Hematopoietic multipotent progenitor cell treated with erythropoietin and hydrocortisone succinate and interleukin-3 and kit ligand, for 6 days (in vitro differentiated cells): ENCODE data around the gene MANSC4.

Source experiments
- DNase-seq: peaks from one replicate; pipeline ENCODE4 v3.0.0-alpha.2; 2015

Gene MANSC4

DNA sequence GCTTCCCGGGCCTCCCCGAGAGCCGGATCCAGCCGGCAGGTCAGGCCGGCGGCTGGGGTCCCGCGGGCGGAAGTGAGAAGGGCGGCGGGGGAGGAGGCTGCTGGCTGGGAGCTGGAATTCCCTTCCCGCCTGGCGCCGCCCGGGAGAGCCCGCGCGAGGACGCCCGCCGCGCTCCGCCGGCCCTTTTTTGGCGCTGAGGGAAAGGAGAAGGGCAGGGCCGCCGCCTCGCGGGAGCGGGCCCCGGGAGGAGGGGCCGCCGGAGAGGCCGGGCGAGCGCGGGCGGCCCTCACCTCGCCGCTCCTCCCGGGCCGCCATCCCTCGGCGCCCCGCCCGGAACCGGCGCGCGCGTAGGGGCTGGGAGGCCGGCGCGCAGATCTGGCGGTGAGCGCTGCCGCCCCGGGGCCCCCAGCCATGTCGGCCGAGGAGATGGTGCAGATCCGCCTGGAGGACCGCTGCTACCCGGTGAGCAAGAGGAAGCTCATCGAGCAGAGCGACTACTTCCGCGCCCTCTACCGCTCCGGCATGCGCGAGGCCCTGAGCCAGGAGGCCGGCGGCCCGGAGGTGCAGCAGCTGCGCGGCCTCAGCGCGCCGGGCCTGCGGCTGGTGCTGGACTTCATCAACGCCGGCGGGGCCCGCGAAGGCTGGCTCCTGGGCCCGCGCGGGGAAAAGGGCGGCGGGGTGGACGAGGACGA lies at the start of gene MANSC4, which contains the start of gene KLHL42:
TSS of gene MANSC4 (minus strand) at position 317 of the 692 bp plus-strand sequence. CDS start 8,960 bp downstream, outside the sequence.
TSS of gene KLHL42 (plus strand) at position 314 of the 692 bp plus-strand sequence. CDS start at position 412, 98 bp downstream.
- peak; percentile 77 for DNase-seq

- DNase-seq, result no peak
These were observed 48.2 kb upstream of the MANSC4 start for GRCh38 chr12:27828196-27828595.

DNA sequence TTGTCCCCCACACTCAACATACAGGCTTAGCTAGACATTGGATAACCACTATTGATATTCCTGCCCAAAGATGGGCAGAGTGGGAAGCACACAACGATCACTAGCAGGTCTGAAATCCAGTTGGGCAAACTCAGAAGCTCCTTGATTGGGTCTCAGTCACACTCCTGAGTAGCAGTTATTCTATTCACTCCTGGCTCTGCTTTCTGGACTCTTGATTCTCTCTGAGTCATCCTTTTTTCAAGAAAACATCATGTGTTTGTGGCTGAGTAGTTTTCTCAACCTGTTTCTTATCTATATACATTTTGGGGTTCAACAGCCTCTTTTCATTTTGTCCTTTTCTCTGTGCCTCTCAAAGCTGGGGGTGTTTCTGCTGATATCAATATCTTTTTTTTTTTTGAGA lies 46.0 kb upstream of the MANSC4 start:
- no peak for DNase-seq

- no peak for DNase-seq
These were observed 44.2 kb upstream of the MANSC4 start for GRCh38 chr12:27824126-27824842.

DNA sequence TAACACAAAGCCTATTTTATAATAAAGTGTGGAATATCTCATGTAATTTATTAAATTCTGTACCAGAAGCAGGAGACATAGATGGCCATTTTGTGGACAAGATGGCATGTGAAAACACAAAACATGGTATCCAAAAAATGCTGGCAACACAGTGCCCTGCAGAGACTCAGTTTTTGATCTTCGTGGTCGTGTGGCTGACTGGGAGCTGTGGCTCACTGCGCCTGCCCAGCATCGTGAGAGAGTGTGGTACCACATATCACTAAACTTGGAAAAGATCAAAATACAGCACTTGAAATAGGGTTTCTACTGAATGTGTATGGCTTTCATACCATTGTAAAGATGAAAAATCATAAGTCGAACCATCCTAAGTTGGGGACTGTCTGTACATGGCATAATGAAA lies 43.0 kb upstream of the MANSC4 start:
- no peak for DNase-seq

- DNase-seq, result peak; percentile 18
These were observed 42.2 kb upstream of the MANSC4 start for GRCh38 chr12:27822076-27822712.

- DNase-seq, result peak; percentile 89
These were observed 41.4 kb upstream of the MANSC4 start for GRCh38 chr12:27821259-27821973.

DNA sequence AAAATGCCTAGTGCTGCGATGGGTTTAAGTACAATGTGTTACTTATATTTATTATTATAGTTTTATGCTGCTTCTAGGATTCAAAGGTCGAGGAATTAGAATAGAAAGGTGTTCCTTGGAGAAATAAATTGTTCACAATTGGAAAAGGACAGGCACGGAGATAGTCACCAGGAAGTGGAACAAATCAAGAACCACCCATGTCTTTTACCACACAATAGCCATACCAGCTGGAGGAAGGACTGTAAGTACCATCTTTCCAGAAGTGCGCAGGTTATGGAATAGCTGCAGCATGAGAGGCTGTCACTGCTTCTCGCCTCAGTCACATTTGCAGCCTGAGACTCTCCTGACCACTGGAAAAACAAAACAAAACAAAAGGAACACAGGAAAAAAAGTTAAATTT lies 40.5 kb upstream of the MANSC4 start:
- no peak for DNase-seq

GRCh38 chr12:27818401-27818918 lies 38.4 kb upstream of the MANSC4 start:
- DNase-seq, result peak; percentile 12

GRCh38 chr12:27817766-27818165 lies 37.7 kb upstream of the MANSC4 start:
- DNase-seq, result no peak

DNA sequence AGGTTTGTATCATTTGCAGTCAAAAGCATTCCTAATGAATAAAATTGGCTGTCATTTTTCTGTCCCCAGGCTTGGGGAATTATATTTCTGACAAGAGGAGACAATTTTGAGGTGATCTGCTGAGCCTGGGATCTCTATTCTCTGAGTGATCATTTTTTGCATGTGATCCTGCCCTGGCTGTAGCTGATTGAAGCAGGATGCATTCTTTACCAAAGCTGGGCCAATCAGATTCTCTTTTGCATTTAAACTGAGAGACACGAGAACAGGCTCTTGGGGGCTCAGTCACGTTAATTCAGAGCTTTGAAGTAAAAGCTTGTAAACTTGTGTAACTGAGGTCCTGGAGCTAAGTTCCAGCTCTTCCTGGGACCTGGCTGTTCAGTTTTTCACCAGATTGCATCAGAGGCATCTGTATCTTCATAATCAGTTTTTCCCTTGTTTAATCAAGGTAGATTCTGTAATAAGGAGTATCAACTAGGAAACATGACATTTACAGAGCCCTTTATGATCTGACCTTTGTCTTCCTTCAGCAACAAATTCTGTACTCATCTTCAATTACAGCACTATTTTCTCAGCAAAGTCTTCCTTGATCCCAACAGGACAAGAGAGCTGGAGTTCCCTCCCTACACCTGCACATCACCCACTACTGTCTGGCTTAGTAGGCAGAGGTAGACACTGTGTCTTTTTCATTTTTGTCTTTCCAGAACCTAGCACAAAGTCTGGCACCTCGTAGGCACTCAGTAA lies 35.0 kb upstream of the MANSC4 start:
- DNase-seq, result no peak

DNA sequence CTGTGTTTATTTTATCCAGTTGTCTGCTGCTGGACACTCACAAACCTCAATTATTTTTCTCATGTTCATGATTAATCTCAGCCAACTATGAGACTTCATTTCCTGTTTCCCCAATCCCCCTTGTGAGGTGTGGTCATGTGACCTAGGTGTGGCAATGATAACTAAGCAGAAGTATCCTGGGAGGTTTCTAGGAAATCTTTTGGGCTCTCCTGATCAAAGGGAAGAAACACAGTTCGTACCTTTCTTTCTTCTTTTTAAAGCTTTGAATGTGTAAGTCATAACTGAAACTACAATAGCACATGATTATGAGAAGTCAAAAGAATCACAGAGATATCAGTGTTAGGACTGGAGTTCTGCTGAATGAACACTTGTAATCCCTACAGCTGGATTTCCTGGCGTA lies 34.4 kb upstream of the MANSC4 start:
- no peak for DNase-seq

DNA sequence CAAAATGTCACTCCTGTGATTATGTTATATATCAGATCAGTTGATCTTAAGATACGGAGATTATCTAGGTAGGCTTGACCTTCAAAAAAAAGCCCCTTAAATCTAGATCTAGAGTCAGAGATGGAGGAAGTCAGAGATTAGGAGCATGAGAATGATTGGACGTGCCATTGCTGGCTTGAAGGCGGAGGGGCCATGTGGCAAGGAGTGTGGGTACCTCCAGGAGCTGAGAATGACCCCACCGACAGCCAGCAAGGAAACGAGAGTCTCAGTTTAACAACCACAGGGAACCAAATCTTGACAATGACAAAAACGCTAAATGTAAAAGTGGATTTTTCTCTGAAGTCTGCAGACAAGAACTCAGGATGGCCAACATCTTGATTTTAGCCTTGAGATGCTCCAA lies 32.5 kb upstream of the MANSC4 start:
- no peak for DNase-seq

- no peak for DNase-seq
These were observed 30.7 kb upstream of the MANSC4 start for GRCh38 chr12:27810756-27811155.

- no peak for DNase-seq
These were observed 28.8 kb upstream of the MANSC4 start for GRCh38 chr12:27808841-27809240.

GRCh38 chr12:27807063-27807703 lies 27.1 kb upstream of the MANSC4 start:
- no peak for DNase-seq

DNA sequence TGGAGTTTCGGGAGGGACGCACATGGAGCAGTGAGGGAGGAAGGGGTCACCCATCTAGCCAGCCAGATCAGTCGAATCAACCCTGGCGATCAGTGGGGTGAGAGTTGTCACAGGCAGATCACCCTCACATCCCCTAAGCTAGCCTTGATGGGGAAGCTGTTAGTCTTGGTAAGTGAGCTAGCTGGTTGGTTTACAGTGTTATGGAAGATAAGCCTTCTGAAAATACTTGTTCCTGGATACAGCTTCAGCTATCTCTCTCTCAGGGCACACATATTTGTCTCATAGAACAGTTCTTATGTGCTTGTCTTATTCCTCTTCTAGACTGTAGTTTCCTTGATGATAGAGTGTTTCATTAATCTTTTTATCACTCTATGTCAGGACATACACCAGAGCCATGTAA lies 26.2 kb upstream of the MANSC4 start:
- DNase-seq, result peak; percentile 51

DNA sequence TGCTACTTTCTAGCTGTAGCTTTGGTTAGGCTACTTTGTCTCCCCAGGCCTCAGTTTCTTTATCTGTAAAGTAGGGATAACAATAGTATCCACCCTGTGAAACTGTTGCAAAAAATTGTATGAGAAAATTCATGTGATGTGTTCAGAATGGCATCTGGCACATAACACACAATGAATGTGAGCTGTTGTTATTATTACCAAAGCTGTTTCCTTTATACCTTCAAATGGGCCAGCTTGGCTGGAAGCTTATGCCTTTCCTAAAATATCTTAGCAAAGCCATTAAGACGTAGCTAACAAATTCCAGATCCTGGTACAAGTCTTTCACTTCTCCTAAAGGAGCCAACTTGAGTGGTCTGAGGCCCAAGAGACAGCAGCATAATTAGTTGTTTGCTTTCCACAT lies 25.2 kb upstream of the MANSC4 start:
- DNase-seq, result no peak

DNA sequence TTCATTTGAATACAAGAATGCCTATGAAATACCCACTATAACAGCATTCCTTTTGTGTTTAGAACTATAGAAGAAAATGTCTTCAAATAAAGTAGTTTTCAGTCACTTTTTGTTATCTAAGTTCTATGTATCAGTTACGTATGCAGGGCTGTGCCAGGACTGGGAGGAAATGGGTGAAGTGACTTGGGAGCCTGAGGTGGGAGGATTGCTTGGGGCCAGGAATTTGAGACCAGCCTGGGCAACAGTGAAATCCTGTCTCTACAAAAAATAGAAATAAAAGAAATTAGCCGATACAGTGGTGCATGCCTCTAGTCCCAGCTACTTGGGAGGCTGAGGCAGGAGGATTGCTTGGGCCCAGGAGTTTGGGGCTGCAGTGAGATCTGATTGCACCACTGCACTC lies 22.9 kb upstream of the MANSC4 start:
- DNase-seq, result no peak

- no peak for DNase-seq
These were observed 22.5 kb upstream of the MANSC4 start for GRCh38 chr12:27802511-27802910.

GRCh38 chr12:27801630-27802029 lies 21.6 kb upstream of the MANSC4 start:
- DNase-seq, result no peak

GRCh38 chr12:27800819-27801218 lies 20.8 kb upstream of the MANSC4 start:
- no peak for DNase-seq
